GM12801 (cell line): ENCODE results near the gene OSER1.

ENCODE experiments used
- TF ChIP-seq, protein P1 (sequence below): IDR thresholded peaks from one replicate; pipeline ENCODE4 v1.5.1; 2011; ENCODE audit warnings: control low read depth; ENCODE audit not compliant: insufficient read length; ENCODE audit errors: extremely low read depth

OSER1 gene

DNA sequence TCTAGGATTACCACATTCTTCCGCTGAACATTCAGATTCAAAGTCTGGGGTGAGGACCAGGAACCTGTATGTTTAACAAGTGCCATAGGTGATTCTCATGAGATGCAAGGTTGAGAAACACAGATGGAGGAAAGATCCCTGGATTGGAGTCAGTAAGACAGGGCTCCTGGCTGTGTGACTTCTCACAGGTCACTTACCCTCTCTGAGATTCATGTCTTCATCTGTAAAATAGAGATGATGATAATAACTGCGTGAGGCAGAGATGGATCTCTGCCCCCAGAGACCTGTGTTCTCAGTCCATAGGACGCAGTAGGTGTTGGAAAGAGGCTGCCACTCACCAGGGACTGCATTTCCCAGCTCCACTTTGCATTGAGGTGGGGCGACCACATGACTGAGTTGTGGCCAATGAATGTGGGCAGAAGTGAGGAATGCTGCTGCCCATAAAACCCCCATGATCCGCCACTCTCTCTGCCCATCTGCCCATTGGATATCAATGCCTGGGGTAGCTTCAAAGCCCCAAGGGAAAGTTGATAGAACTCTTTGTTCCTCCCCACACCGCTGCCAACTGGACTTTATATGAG, 23.0 kb upstream of the OSER1 start:
- TF ChIP-seq, protein P1, sequence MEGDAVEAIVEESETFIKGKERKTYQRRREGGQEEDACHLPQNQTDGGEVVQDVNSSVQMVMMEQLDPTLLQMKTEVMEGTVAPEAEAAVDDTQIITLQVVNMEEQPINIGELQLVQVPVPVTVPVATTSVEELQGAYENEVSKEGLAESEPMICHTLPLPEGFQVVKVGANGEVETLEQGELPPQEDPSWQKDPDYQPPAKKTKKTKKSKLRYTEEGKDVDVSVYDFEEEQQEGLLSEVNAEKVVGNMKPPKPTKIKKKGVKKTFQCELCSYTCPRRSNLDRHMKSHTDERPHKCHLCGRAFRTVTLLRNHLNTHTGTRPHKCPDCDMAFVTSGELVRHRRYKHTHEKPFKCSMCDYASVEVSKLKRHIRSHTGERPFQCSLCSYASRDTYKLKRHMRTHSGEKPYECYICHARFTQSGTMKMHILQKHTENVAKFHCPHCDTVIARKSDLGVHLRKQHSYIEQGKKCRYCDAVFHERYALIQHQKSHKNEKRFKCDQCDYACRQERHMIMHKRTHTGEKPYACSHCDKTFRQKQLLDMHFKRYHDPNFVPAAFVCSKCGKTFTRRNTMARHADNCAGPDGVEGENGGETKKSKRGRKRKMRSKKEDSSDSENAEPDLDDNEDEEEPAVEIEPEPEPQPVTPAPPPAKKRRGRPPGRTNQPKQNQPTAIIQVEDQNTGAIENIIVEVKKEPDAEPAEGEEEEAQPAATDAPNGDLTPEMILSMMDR = no peak

GRCh38 chr20:44231713-44232468, 21.3 kb upstream of the OSER1 start:
- TF ChIP-seq, protein P1 = no peak

GRCh38 chr20:44231193-44231592, 20.6 kb upstream of the OSER1 start:
- TF ChIP-seq, protein P1 = no peak

- TF ChIP-seq, protein P1 = no peak
These were observed 18.1 kb upstream of the OSER1 start for GRCh38 chr20:44228465-44229258.

DNA sequence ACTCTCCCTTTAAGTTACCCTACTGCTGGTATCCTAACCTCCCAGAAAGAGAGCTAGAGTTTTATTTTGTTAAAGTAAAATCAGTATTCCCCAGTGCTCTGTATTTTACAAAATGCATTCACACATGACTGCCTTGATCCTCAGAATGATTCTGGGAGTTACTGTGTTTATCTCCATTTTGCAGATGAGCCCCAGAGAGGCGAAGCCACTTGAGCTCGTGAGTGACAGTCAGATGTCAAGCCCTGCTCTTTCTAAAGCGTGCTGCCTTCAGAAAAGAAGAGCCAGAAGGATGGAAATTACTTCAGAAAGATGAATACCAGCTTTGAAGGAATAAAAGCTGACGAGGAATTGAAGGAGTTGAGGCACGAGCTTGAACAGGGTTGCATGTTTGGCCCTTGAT, 14.1 kb upstream of the OSER1 start:
- TF ChIP-seq, protein P1 = no peak

DNA sequence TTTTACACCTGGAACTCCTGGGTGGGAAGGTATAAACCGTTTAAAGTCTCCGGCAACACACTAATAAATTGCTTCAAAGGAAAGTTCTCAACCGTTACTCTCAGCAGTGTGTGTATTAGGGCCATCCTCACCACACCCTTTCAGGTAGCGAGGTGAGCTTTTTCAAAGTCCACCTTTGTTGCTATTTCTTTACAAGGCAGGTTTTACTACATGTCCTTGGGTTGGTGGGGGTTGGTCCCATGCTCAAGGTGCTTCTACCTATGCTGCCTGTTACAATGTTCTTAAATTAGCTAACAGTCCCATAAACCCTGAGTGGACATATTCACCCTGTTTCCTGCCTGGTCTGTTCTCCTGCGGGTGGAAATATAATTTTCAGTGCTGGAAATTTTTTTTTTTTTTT, 13.2 kb upstream of the OSER1 start:
- TF ChIP-seq, protein P1 = no peak

DNA sequence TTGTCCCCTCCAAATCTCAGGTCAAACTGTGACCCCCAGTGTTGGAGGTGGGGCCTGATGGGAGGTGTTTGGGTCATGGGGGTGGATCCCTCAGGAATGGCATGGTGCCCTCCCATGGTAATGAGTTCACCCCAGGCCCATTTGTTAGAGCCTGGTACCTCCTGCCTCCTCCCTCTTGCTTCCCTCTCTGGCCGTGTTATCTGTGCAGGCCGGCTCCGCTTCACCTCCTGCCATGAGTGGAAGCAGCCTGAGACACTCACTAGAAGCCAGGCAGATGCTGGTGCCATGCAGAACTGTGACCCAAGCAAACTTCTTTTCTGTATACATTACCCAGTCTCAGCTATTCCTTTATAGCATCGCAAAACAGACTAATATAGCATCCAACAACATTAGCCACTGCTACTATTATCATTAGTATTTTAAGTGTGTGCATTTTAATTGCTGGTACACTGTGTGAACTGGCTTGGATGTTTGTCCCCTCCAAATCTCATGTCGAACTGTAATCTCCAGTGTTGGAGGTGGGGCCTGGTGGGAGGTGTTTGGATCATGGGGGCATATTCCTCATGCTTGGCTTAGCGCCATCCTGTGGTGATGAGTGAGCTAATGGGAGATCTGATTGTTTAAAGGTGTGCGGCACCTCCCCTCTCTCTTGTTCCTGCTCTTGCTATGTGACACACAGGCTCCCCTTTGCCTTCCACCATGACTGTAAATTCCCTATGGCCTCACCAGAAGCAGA, 12.2 kb upstream of the OSER1 start:
- TF ChIP-seq, protein P1 = no peak
